ENCODE data around the gene PEDS1.

The PEDS1 gene

DNA sequence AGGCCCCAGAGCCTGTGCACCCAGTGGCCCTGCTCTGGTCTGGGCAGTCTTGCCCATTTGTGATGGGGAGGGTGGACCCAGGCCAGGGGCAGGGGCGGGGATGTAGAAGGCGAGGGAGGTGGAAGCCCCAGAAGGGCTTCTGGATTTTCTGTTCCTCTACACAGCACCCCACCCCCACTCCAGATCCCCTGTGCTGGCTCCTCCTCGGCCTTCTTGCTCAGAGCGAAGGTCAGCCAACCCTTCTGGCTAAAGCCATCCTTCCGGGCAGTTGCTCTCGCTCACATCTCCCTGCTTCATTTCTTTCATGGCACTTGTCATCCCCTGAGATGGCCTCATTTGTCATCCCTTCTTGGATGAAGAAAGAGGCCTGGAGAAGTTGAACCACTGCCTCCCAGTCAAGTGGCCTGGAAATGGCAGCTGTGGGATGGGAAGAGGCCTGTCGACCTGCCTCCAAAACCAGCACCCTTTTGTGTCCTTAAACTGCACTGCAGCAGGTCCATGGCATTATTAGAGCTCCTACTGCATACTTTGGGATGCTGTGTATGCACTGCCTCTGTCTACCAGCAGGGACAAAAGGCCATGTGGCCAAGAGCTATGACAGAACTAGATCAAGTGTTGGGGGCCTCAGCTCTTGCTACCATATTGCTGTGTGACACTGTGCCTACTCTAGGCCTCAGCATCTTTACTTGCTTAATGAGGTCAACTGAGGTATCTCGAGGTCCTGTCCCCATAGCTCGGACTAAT, 19.9 kb downstream of the PEDS1 start:
- no peak for DNase-seq

DNA sequence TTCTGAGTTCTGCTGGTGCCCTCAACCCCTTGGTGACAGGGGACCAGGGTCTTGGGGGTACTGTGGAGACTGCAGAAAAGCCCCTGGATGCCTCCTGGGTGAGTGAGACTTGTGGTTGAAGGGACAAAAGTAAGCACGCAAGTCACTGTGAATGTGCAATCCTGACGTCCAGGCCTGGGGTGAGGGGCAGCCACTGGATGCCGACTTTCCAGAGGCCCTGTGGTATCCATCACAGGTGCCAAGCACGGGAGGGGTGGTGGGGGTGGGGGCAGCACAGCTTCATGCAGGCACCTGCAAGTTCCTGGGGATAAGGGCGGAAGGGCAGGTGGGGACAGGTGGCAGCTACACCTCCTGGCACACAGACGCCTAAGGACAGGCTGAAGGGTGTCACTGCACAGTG, 20.5 kb downstream of the PEDS1 start:
- DNase-seq: no peak

GRCh38 chr20:50130995-50131394, 22.5 kb downstream of the PEDS1 start:
- DNase-seq: no peak

- DNase-seq: no peak
These were observed 23.2 kb downstream of the PEDS1 start for GRCh38 chr20:50130356-50130723.

DNA sequence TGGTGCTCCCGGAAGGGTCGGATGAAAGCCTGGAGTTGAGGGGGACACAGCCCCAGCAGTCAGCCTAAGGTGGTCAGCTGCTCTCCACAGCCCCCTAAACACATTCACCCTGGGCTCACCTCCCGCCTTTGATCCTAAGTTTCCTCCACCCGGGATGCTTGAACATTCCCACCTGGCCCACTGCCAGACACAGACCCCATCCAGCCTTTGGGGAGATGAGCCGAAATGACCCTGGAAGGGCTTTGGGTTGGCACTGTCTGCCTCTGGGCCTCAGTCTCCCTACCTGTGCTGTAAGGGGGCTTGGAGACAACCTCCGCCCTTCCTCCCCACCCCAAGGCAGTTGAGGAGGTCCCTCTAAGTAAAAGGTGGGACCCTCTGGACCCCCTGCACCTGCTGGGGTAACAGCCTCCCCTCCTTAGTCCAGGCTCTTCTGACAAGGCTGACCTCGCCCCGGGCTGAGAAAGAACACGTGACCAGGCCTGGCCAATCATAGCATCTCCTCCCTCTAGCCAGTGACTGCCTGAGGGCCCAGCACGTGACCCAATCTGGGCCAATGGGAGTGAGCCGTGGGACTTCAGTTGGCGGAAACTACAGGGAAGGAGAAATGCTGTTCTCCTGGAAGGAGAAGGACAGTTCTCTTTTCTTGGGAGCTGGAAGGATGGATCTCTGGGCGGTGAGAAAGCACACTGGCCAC, 23.7 kb downstream of the PEDS1 start:
- DNase-seq: no peak

- DNase-seq: no peak
These were observed 25.0 kb downstream of the PEDS1 start for GRCh38 chr20:50128520-50128905.

DNA sequence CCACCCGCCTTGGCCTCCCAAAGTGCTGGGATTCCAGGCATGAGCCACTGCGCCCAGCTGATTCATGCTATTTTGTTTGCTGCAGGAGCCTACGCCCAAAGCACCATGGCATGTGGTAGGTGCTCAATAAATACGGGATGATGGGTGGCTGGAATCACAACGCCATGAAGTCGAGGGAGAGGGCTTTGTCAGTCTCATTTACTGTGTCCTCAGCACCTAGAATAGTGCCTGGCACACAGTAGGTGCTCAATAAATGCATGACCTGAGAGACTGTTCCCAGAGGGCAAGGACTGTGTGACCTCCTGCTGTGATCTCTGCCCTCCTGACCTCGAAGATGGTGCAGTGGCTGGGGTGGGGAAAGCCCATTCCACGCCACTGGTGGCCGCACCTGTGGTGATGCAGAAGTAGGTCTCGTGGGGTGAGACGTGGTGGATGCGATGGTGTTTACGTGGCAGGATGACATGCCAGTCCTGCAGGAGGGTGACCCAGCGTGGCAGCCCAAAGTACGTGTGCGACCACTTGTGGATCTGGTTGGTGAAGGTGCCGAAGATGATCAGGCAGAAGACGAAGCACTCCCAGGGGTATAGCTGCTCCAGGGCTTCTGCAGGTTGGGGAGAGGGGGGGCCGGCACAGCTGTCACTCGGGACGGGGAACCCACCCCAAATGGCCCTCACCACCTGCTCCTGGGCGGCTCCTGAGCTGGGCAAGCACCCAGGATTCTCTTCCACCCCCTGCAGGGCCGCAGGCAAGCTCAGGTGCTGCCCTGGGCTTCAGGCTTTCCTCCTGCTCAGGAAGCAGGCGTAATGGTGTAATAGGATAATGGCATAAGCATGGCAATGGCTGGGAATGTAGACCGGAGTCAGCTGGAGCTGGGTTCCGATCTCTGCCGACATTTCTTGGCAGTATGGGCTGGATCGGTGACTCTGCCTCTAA, 25.7 kb downstream of the PEDS1 start:
- DNase-seq: no peak

DNA sequence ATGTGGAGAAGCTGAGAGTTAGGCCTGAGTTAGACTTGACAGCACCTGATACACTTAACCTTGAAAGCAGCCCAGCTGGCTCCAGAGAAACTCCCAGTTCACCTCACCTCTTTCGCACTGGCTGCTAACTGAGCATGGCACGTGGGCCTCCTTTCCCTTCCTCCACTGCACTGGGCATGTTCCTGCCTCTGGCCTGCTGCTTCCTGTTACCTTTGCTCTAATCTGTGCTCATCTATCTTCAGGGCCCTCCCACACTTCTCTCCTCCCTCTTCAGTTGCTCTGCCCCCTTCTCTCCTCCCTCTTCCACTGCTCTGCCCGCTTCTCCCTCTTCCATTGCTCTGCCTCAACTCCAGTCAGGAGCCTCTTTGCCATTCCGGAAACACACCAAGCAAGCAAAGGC, 26.9 kb downstream of the PEDS1 start:
- no peak for DNase-seq

DNA sequence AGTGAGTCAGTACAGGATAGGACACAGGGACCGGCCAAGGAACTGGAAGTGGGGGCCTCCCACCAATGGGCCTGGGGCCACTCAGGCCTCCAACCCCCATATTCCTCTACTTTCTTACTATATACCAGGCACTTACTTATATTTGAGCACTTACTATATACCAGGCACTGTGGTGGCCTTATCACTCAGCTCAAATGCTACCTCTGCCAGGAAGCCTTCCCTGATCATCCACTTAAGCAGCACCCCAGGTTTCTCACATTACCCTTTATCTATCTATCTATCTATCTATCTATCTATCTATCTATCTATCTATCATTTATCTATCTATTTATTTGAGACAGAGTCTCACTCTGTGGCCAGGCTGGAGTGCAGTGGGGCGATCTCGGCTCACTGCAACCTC, 28.2 kb downstream of the PEDS1 start:
- DNase-seq: no peak

- DNase-seq: no peak
These were observed 29.0 kb downstream of the PEDS1 start for GRCh38 chr20:50124496-50124895.

GRCh38 chr20:50123418-50123817, 30.1 kb downstream of the PEDS1 start:
- DNase-seq: no peak

GRCh38 chr20:50122763-50123162, 30.8 kb downstream of the PEDS1 start:
- no peak for DNase-seq

DNA sequence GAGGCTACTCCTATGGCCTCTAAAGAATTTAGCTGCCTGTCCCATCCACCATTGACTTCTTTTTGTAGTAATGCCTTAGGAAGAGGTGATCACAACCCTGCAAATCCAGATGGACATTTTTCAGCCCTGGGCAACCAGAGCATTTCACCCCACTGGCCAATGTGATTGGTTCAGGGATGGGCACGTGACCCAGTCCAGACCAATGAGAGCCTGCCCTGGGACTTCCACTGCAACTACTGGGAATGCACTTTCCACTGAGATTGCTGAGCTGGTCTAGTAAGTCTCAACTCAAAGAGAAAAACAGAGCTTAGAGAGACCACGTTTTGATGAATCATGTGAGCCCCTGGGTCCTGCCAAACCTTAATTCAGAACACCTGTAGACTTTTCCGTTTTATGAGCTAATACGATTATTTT, 31.7 kb downstream of the PEDS1 start:
- no peak for DNase-seq

GRCh38 chr20:50120935-50121693, 32.4 kb downstream of the PEDS1 start:
- DNase-seq: peak; percentile 75

DNA sequence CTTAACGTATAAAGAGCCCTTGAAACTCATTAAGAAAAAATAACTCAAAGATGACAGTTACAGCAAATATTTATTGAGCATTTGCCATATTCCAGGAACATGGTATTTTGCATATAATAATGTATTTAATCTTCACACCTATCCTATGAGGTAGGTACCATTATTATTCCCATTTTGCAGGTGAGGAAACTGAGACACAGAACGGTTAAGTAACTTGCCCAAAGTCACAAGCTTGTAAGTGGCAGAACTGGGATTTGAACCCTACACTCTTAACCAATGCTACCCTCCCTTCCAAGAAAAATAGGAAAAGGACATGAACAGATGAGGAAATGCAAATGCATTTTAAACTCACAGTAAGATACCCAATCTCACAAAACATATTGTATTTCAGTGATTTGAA, 35.3 kb downstream of the PEDS1 start:
- no peak for DNase-seq

DNA sequence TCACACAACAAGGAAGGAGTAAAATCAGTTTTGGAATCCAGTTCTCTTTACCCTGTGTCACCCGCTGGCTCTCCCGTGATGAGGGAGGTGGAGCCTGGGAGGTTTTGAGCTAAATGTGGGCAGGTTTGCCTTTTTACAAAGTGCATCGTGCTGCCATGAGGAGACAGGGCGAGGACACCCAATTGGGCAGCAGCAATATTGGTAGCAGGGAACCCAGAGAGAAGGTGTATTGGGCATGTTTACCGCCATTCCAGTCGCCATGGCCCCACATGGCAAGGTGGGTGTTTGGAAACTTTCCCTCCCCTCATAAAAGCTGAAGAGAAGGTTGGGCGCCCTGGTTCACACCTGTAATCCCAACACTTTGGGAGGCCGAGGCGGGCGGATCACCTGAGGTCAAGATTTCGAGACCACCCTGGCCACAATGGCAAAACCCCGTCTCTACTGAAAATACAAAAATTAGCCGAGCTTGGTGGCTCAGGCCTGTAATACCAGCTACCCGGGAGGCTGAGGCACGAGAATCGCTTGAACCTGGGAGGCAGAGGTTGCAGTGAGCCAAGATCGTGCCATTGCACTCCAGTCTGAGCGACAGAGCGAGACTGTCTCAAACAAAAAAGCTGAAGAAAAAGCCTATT, 37.0 kb downstream of the PEDS1 start:
- DNase-seq: no peak

GRCh38 chr20:50115591-50116367, 37.7 kb downstream of the PEDS1 start:
- DNase-seq: peak; percentile 95

DNA sequence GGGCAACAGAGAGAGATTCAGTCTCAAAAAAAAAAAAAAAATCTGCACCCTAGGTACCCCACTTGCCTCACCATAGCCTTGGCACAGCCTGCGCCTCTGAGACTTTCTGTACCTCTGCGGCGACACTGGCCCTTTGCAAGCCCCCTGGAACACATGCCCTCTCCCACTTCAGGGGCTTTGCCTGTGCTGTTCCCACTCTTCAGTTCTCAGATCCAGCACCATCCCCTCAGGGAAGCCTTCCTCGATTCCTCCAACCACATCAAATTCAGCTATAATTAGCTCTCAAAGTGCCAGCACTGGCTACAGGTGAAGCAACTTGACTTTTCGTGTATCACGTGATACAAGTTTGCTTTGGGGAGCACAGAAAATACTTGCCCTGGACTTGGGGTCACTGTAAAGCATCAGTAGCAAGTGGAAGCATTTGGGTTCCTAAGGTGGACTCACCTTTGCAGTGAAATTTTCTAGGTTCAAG, 38.4 kb downstream of the PEDS1 start:
- no peak for DNase-seq

GRCh38 chr20:50113420-50114224, 39.9 kb downstream of the PEDS1 start:
- DNase-seq: no peak

Measured in CD4-positive, alpha-beta T cell treated with Interleukin-6 for 4 hours (primary cell).